Erythroblast (primary cell): ENCODE results near the gene DOCK2.

ENCODE experiments used
- GATA1 ChIP-seq: IDR thresholded peaks from 2 replicates; pipeline ENCODE4 v1.6.1; 2011; ENCODE audit warnings: low read depth, mild to moderate bottlenecking, control low read depth, low read length, moderate library complexity
- POLR2A ChIP-seq: IDR thresholded peaks from 2 replicates; pipeline ENCODE4 v1.6.1; 2011; ENCODE audit warnings: mild to moderate bottlenecking, low read length

DNA sequence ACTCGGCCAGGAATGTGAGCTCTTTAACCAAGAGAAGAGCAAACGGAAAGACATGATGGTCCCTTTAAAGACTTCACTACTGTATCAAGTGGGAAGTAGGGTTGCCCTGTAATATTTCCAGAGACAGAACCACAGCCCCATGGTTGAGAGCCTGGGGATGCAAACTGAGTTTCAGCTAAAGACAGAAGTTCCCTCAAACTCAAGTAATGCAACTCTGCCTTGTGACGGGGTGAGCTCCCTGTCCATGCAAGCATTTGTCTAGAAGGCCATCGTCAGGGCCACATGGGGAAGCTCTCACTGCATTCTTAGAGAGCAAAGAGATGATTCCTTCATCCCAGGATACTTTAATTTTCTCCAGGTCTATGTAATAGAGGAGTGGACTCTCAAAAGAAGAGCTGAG is 260.4 kb downstream of the DOCK2 start:
- TF ChIP-seq POLR2A, result no peak
- TF ChIP-seq GATA1, result no peak
